Epithelial cell of proximal tubule (primary cell): ENCODE measurements around the gene ELOVL7. TPM values are rescaled to one million over a fixed set of nuclear protein-coding genes. Genes with fewer than 3 reads are reported as not detected.

Experiments used
- DNase-seq: peaks from one replicate; pipeline ENCODE4 v3.0.0-alpha.2; 2011; ENCODE audit warnings: low read depth
- H3K4me3 ChIP-seq: 2 replicates; pipeline ENCODE4 v1.5.1; 2011; ENCODE audit warnings: low read depth, mild to moderate bottlenecking, low read length
- total RNA-seq: library from RNA; depleted of rRNA; stranded (reverse); fragments of >200 nt; gene quantifications from 2 replicates; pipeline ENCODE4 v1.2.3, GENCODE V29; 2015
- TF ChIP-seq, protein P1 (sequence below): conservative IDR thresholded peaks from 2 replicates; pipeline ENCODE4 v1.5.1; 2012; ENCODE audit warnings: low read depth, mild to moderate bottlenecking, low read length

ELOVL7 gene
- total RNA-seq = 6.3 and 7.5 TPM in 2 replicates

DNA sequence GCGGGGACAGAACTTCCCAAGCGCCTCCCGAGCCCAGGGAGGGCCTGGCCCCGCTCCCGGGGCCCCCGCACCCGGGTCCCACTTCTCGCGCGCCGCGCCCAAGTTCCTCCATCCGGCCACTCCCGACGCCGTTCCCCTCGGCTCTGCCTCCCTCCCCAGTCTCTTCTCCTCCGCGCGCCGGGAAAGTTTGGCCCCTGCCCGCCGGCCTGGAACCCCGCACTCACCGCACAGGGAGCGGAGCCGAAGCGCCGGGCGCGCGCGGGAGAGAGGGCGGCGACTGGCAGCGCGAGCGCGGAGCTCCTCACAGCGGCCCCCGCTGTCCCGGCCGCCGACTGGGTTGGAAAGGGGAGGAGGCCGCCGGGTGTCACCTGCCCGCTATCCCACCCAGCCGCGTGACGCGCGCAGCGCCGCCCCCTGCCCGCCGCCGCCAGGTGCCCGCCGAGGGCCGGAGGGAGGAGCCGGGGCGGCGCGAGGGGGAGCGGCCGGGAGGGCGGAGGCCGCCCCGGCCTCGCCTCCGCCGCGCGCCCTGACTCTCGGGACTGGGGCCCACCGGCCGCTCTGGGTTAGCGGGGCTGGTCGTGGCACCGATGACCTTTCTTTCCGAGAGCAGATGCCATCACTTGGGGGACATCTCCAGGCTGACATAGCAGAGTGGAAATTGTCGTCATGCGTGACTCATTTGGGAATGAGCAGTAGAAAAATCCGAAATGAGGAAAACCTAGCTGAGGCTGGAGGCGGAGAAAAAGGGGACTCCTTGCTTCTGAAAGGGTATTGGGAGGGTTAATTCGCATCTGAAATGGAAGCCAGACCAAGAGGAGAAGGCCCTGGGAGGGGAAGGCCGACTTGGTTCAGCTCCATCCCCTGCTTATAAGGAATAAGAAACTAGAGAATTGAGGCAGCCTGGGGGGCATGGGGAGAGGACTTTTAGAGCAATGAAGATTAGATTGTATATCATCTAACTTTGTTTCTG is at the start of gene ELOVL7:
Gene ELOVL7, minus strand, starts transcription at position 334 of the 970 bp plus-strand sequence. CDS start 56,872 bp downstream, outside the sequence.
- H3K4me3 ChIP-seq = peak within 1 kb of the TSS; percentile 90
- TF ChIP-seq, protein P1, sequence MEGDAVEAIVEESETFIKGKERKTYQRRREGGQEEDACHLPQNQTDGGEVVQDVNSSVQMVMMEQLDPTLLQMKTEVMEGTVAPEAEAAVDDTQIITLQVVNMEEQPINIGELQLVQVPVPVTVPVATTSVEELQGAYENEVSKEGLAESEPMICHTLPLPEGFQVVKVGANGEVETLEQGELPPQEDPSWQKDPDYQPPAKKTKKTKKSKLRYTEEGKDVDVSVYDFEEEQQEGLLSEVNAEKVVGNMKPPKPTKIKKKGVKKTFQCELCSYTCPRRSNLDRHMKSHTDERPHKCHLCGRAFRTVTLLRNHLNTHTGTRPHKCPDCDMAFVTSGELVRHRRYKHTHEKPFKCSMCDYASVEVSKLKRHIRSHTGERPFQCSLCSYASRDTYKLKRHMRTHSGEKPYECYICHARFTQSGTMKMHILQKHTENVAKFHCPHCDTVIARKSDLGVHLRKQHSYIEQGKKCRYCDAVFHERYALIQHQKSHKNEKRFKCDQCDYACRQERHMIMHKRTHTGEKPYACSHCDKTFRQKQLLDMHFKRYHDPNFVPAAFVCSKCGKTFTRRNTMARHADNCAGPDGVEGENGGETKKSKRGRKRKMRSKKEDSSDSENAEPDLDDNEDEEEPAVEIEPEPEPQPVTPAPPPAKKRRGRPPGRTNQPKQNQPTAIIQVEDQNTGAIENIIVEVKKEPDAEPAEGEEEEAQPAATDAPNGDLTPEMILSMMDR = peak; percentile 45
- DNase-seq = no peak

DNA sequence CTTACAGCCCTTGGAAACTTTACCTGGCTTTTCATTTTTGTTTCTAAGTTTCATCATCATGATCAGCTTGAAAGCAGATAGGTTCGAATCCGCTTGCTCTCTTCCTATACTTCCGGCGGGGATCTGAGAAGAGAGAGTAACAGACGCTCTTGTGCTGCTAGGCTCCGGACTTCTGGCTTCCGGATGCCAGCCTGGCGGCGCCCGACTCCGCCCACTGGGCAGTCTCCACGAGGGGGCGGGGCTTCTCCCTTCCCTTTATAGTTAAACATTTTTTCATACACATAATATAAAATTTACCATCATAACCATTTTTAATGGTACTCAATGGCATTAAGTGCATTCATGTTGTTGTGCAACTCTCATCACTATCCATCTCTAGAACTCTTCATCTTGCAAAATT is 49.5 kb upstream of the ELOVL7 start:
- TF ChIP-seq, protein P1 = no peak
- no peak for DNase-seq
- no peak overlapping the region for H3K4me3 ChIP-seq

DNA sequence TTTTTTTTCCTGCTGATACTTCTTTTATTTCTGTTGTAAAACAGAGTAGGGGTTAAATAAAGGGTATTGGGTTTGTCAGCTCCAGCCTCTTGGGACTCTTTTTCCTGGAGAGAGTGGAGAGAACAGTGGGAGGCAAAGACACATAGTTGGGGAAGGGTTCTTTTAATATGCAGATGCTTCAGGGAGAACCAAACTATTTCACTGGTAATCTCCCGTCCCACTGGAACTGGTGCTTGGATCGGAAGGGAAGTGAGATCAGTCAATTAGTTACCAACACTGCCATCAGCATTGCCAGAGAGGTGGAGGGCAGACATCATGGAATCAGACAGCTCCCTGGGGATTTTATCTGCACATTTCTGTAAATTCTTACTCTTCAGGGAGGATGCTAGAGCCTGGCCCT is 47.6 kb upstream of the ELOVL7 start:
- TF ChIP-seq, protein P1 = no peak
- H3K4me3 ChIP-seq = no peak overlapping the region
- no peak for DNase-seq

DNA sequence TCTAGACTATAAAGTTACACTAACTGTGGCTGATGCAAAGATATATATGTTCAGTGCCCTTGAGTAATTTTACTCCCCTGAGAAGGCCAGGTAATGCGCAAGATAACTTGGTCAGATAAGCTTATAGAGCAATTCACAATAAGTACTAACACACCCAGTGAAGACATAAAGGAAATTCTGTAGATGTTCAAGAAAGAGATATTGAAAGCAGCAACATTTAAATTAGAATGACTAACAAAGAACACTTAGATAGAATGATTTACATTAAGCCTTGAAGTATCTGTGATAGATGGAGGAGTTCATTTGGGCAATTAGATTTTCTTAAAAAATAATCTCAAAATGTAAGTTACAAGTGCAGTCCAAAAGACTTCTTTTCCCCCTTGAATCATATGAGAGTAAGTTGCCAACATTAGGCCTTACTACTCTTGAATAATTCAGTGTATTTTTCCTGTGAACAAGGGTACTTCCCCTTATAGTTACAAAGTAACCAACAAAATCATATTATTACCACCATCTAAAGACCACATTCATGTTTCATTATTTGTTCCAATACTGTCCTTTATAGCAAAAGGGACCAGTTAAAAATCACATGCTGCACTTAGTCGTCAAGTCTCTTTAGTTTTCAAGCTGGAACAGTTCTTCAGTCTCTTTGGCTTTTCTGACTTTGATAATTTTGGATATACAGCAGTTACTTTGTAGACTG is 44.4 kb upstream of the ELOVL7 start:
- TF ChIP-seq, protein P1 = no peak
- no peak overlapping the region for H3K4me3 ChIP-seq
- DNase-seq = no peak

DNA sequence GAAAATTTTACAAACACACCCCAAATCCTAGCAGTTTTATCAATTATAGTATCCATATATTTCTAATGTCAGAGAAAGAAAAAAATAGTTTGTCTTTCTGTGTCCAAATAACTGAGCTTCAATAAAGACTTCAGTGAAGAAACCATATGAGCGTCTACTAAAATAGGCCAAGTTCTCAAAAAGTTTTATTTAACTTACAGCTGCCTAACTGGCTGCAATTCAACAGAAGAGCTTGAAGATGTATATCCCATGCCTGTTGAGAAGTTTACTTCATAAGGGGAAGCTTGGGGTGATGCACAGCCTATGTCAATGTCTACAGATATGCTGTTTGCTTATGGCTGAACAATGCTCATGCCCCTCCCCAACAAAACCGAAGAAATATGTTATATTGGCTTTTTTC is 43.7 kb upstream of the ELOVL7 start:
- DNase-seq = no peak
- no peak overlapping the region for H3K4me3 ChIP-seq
- TF ChIP-seq, protein P1 = no peak

DNA sequence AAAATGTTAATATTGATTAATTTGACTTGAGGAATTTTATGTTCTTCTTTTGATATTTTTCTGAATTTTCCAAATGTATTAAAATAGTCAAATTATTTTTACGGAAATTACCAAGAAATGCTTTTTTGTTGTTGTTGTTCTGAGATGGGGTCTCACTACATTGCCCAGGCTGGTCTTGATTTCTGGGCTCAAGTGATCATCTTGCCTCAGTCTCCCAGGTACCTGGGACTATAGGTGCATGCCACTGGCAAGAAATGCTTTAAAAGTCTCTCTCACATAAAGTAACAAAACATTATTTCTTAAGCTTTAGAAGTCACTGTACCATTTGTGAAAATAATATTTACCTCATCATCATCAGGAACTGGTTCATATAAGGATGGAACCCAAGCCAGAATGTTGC is 43.0 kb upstream of the ELOVL7 start:
- no peak for DNase-seq
- TF ChIP-seq, protein P1 = no peak
- no peak overlapping the region for H3K4me3 ChIP-seq
